Measurements from ENCODE around the gene NELL2. TPM values are rescaled to one million over a fixed set of nuclear protein-coding genes. Genes with fewer than 3 reads are reported as not detected.

Gene NELL2
- total RNA-seq, 6 donors from 2014 or later, result 1.1 to 19.3 (median 4.2) TPM

- Histone ChIP-seq H3K27ac (no peak overlapping the region), H3K9me3 (no peaks in the 10 kb centered on the region), H3K4me1 (no peaks in the 10 kb centered on the region), H3K4me3 (no peak overlapping the region), H3K36me3 (no peaks in the 10 kb centered on the region), H3K27me3 (no peaks in the 10 kb centered on the region)
- WGBS, 2 donors, result 75 to 79% methylated on average over 5 of the region's 5 CpGs
- no peak for DNase-seq
- no peak for ATAC-seq (ENCODE audit: low FRiP score in 2 of 2)
- no peak for TF ChIP-seq CTCF (IDR thresholded peaks at IDR 0.05)
- no peak for TF ChIP-seq POLR2AphosphoS5 (IDR thresholded peaks at IDR 0.05)
- no peak for TF ChIP-seq EP300 (IDR thresholded peaks at IDR 0.05)
- TF ChIP-seq POLR2A (IDR thresholded peaks at IDR 0.05), result no peak
These were observed 257.2 kb downstream of the NELL2 start for GRCh38 chr12:44618946-44619345.

- H3K4me1 ChIP-seq, result no peaks in the 10 kb centered on the region
- H3K36me3 ChIP-seq, result no peaks in the 10 kb centered on the region
- ATAC-seq (ENCODE audit: low FRiP score in 2 of 2), result no peak
- no peak for DNase-seq
- WGBS, 2 donors, result 73 to 81% methylated on average over 3 of the region's 3 CpGs
- no peak for TF ChIP-seq EP300 (IDR thresholded peaks at IDR 0.05)
- TF ChIP-seq CTCF (IDR thresholded peaks at IDR 0.05), result no peak
- no peak for TF ChIP-seq POLR2A (IDR thresholded peaks at IDR 0.05)
- TF ChIP-seq POLR2AphosphoS5 (IDR thresholded peaks at IDR 0.05), result no peak
- no peak overlapping the region for H3K27ac ChIP-seq
- H3K4me3 ChIP-seq, result no peak overlapping the region
- H3K9me3 ChIP-seq, result no peaks in the 10 kb centered on the region
- no peaks in the 10 kb centered on the region for H3K27me3 ChIP-seq
These were observed 259.7 kb downstream of the NELL2 start for GRCh38 chr12:44616402-44616801.

- ATAC-seq (ENCODE audit: low FRiP score in 2 of 2), result no peak
- Histone ChIP-seq H3K9me3 (no peaks in the 10 kb centered on the region), H3K4me3 (no peak overlapping the region), H3K4me1 (no peaks in the 10 kb centered on the region), H3K27ac (no peak overlapping the region), H3K27me3 (no peaks in the 10 kb centered on the region), H3K36me3 (no peaks in the 10 kb centered on the region)
- no peak for DNase-seq
- TF ChIP-seq EP300 (IDR thresholded peaks at IDR 0.05) (no peak), POLR2A (IDR thresholded peaks at IDR 0.05) (no peak), POLR2AphosphoS5 (IDR thresholded peaks at IDR 0.05) (no peak), CTCF (IDR thresholded peaks at IDR 0.05) (no peak)
- 47 to 81% methylated on average over 1 of the region's 1 CpG for WGBS, 2 donors
These were observed 264.6 kb downstream of the NELL2 start for GRCh38 chr12:44611538-44611937.

- no peaks in the 10 kb centered on the region for H3K36me3 ChIP-seq
- ATAC-seq (ENCODE audit: low FRiP score in 2 of 2) (no peak), DNase-seq (no peak)
- H3K4me1 ChIP-seq, result no peaks in the 10 kb centered on the region
- no peak overlapping the region for H3K27ac ChIP-seq
- no peak overlapping the region for H3K4me3 ChIP-seq
- TF ChIP-seq CTCF (IDR thresholded peaks at IDR 0.05), result no peak
- TF ChIP-seq POLR2AphosphoS5 (IDR thresholded peaks at IDR 0.05), result no peak
- TF ChIP-seq EP300 (IDR thresholded peaks at IDR 0.05), result no peak
- no peak for TF ChIP-seq POLR2A (IDR thresholded peaks at IDR 0.05)
- H3K27me3 ChIP-seq, result no peaks in the 10 kb centered on the region
- H3K9me3 ChIP-seq, result no peaks in the 10 kb centered on the region
- whole genome bisulfite sequencing, 2 donors, result 76 to 95% methylated on average over 1 of the region's 1 CpG
These were observed 272.4 kb downstream of the NELL2 start for GRCh38 chr12:44603701-44604100.

- Histone ChIP-seq H3K9me3 (no peaks in the 10 kb centered on the region), H3K27me3 (no peaks in the 10 kb centered on the region), H3K4me1 (no peaks in the 10 kb centered on the region), H3K27ac (no peak overlapping the region), H3K4me3 (no peak overlapping the region), H3K36me3 (no peaks in the 10 kb centered on the region)
- TF ChIP-seq CTCF (IDR thresholded peaks at IDR 0.05) (no peak), EP300 (IDR thresholded peaks at IDR 0.05) (no peak), POLR2A (IDR thresholded peaks at IDR 0.05) (no peak), POLR2AphosphoS5 (IDR thresholded peaks at IDR 0.05) (no peak)
- no peak for ATAC-seq (ENCODE audit: low FRiP score in 2 of 2)
- no peak for DNase-seq
These were observed 283.5 kb downstream of the NELL2 start for GRCh38 chr12:44592626-44593025.

All from upper lobe of left lung (tissue), 6 donors.